ENCODE data around the gene GPR137. TPM values are rescaled to one million over a fixed set of nuclear protein-coding genes. Genes with fewer than 3 reads are reported as not detected.

Gene GPR137
- total RNA-seq, 1 experiment from 2014 or later = 51.8 TPM

- TF ChIP-seq ETV6 (CRISPR knock-in tag; IDR thresholded peaks at IDR 0.05) (no peak; the same call in none of the 2 replicates), ZNF317 (CRISPR knock-in tag; IDR thresholded peaks at IDR 0.05; ENCODE audit: borderline replicate concordance, low read depth) (no peak), NR3C1 (CRISPR knock-in tag; conservative IDR thresholded peaks at IDR 0.05; ENCODE audit: low read depth) (no peak), ATF1 (CRISPR knock-in tag; IDR thresholded peaks at IDR 0.05) (no peak), NFE2L1 (CRISPR knock-in tag; IDR thresholded peaks at IDR 0.05) (no peak), AFF4 (CRISPR knock-in tag; IDR thresholded peaks at IDR 0.05; ENCODE audit: borderline replicate concordance) (no peak), SMAD4 (CRISPR knock-in tag; IDR thresholded peaks at IDR 0.05) (no peak), CBFB (CRISPR knock-in tag; IDR thresholded peaks at IDR 0.05; ENCODE audit: low read depth) (no peak), CREB1 (CRISPR knock-in tag; IDR thresholded peaks at IDR 0.05) (no peak), E2F4 (CRISPR knock-in tag; IDR thresholded peaks at IDR 0.05; ENCODE audit: borderline replicate concordance, low read depth) (no peak), ERG (CRISPR knock-in tag; IDR thresholded peaks at IDR 0.05) (no peak), ZNF232 (CRISPR knock-in tag; IDR thresholded peaks at IDR 0.05) (no peak), FOXK1 (CRISPR knock-in tag; IDR thresholded peaks at IDR 0.05) (0 out of 2 replicates have a peak, but pooled peaks have one; percentile 14), MYBL2 (CRISPR knock-in tag; IDR thresholded peaks at IDR 0.05) (no peak), ZNF416 (CRISPR knock-in tag; IDR thresholded peaks at IDR 0.05) (0 out of 2 replicates have a peak, but pooled peaks have one; percentile 55), RORB (CRISPR knock-in tag; IDR thresholded peaks at IDR 0.05) (no peak), SMAD3 (CRISPR knock-in tag; IDR thresholded peaks at IDR 0.05; ENCODE audit: borderline replicate concordance) (no peak), FOXP4 (CRISPR knock-in tag; IDR thresholded peaks at IDR 0.05) (peak; percentile 55; the same call in 1 of the 2 replicates), ZBTB43 (CRISPR knock-in tag; IDR thresholded peaks at IDR 0.05) (no peak; the same call in 1 of the 2 replicates), STAT6 (CRISPR knock-in tag; conservative IDR thresholded peaks at IDR 0.05; ENCODE audit: low read depth) (no peak), TCF7 (CRISPR knock-in tag; IDR thresholded peaks at IDR 0.05; ENCODE audit: low read depth) (no peak), ZNF425 (CRISPR knock-in tag; conservative IDR thresholded peaks at IDR 0.05) (no peak), MLX (CRISPR knock-in tag; IDR thresholded peaks at IDR 0.05) (no peak)
These were observed 38.5 kb upstream of the GPR137 start, which contains the start of gene PPP1R14B (continued) for GRCh38 chr11:64246871-64247728.
